ENCODE results near the gene LRRC2.
"Not testable (repeated sequence)": the region's sequence is repeated elsewhere in the genome, so short reads cannot be mapped to it uniquely, and the experiment has no call there.

Gene LRRC2

DNA sequence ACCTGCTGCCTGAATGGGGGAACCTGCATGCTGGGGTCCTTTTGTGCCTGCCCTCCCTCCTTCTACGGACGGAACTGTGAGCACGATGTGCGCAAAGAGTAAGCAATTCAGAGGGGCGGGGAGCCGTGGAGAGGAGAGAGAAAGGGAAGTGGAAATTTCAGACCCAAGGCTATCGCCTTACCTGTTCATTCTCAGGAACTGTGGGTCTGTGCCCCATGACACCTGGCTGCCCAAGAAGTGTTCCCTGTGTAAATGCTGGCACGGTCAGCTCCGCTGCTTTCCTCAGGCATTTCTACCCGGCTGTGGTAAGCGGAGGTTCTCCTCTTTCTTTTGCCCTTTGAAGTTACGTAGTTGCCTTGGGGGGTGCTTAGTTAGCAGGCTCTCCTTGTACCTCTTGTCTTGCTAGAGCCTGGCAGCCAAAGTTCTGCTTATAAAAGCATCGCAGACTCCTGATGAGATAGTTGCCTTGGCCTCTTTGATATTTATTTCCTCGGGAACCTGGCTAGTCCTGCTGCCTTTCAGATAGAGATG lies 13.7 kb upstream of the LRRC2 start:
- no peak for DNase-seq

DNA sequence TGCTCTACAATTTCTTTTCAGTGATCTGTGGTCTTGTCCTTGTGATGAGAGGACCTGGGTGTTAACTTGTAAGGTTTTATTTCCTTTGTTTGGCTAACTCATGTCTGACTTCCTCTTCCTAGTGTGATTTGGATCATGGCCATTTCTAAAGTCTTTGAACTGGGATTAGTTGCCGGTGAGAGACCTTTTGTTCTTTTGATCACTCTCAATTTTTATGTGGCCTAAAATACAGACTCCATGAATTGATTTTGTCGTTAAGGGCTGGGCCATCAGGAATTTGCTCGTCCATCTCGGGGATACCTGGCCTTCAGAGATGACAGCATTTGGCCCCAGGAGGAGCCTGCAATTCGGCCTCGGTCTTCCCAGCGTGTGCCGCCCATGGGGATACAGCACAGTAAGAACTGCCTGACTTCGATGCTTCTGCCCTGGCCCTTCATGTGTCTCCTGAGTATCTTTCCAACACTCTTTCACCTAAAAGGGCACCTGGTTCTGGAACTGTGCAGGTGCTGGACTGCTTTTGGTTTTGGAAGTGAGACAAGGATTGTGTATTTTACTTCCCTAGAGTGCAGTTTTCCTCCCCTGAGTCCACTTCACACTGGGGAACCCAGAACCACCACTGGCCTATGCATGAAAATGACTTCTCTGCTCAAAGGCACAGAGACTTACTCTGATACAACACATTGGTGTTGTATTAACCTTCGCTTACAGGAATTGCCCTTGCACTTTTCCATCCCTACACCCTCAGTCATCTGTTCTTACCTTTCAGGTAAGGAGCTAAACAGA lies 13.1 kb upstream of the LRRC2 start:
- DNase-seq, result no peak

DNA sequence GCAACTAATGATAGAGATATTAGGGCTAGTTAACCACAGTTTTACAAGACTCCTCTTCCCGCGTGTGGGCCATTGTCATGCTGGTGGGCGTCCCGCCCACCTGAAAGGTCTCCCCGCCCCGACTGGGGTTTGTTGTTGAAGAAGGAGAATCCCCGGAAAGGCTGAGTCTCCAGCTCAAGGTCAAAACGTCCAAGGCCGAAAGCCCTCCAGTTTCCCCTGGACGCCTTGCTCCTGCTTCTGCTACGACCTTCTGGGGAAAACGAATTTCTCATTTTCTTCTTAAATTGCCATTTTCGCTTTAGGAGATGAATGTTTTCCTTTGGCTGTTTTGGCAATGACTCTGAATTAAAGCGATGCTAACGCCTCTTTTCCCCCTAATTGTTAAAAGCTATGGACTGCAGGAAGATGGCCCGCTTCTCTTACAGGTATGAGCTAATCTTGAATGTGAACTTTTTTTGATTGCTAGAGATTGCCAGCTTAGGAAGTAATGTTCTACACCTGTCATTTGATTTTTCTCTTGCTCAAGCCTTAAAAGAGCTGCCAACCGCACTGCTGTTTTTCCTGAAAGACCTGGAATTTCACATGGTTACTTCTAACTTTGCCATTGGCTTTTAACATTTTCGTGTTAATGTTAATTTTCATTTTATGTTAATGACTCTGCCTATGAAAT lies 11.6 kb upstream of the LRRC2 start:
- DNase-seq, result not testable (repeated sequence)

DNA sequence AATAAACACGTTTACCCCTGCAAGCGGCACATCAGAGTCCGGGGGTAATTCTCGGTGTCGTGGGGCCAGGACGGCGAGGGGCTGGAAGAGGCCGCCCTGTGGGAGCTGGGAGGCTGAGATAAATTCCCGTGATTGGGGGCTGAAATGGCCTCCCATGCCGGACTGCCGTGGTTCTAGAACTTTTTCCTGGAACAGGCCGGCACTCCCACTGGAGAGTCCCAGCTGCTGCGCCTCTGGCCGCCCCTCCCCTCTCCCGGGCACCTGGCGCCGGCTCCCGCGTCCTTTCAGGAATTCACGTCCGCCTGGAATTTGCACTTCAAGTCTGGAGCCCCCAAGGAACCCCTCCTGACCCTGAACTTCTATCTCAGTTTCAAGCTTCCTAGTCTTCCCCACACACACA lies 10.8 kb upstream of the LRRC2 start:
- DNase-seq, result no peak

GRCh38 chr3:46576386-46576785 lies 10.3 kb upstream of the LRRC2 start:
- no peak for DNase-seq

- no peak for DNase-seq
Observed at GRCh38 chr3:46575577-46576222, 9.6 kb upstream of the LRRC2 start.

GRCh38 chr3:46574881-46575576 lies 8.9 kb upstream of the LRRC2 start:
- DNase-seq, result no peak

DNA sequence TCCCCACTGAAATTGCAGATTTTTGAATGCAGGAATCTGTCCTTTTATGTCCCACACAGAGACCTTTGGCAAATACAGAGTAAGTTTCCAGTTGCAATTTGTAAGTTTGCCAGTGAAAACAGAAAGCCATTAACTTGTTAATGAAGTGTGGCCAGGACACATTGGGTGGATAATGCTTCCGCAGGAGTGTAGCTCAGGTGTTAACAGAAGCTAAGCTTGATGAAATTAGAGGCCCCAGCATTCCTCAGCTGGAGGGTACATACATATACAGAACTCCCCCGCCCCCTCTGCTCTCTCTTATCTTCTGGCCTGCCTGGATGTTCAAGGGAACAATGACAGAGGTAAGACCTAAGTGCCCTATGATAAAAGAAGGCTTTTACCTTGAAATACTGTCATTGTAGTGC lies 8.1 kb upstream of the LRRC2 start:
- no peak for DNase-seq

- no peak for DNase-seq
Observed at GRCh38 chr3:46573701-46574100, 7.6 kb upstream of the LRRC2 start.

- no peak for DNase-seq
Observed at GRCh38 chr3:46571684-46572083, 5.6 kb upstream of the LRRC2 start.

GRCh38 chr3:46565607-46566039 lies 479 bp downstream of the LRRC2 start:
- DNase-seq, result no peak

- no peak for DNase-seq
Observed at GRCh38 chr3:46565077-46565476, 1.0 kb downstream of the LRRC2 start.

- DNase-seq, result no peak
Observed at GRCh38 chr3:46564190-46565021, 1.7 kb downstream of the LRRC2 start.

- DNase-seq, result no peak
Observed at GRCh38 chr3:46561951-46562350, 4.2 kb downstream of the LRRC2 start.

GRCh38 chr3:46561511-46561910 lies 4.6 kb downstream of the LRRC2 start:
- DNase-seq, result no peak

DNA sequence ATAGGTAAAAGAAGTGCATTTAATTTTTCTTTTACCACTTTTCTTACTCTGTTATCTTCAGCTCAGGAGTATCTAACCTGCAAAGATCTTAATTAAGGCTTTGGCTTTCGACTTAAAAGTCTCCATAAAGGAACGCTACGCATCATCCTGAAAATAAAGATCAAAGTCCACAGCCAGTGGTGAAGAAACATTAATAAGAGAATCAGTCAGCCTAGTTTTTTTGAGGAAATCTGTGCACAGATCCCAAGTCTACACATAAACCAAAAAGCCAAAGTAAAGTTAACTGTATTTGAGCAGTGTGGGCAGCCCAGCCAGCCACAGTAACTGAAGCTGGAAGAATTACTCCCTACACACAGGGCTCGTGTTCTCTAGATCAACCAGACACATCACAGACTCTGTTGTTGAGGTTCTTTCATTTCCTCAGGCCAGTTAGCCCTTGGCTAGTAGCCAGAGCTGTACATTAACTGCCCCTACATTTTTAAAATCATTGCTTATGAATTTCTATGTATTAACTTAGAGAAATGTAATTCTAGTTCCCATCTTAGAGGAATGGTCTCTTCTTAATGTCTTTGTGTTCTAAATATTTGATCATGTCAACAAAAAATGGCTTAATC lies 6.9 kb downstream of the LRRC2 start:
- DNase-seq, result no peak

- peak; percentile 79 for DNase-seq
Observed at GRCh38 chr3:46558184-46559043, 7.7 kb downstream of the LRRC2 start.

GRCh38 chr3:46557814-46558183 lies 8.3 kb downstream of the LRRC2 start:
- no peak for DNase-seq

GRCh38 chr3:46553154-46553553 lies 12.9 kb downstream of the LRRC2 start:
- DNase-seq, result no peak

- DNase-seq, result no peak
Observed at GRCh38 chr3:46552538-46552937, 13.6 kb downstream of the LRRC2 start.

- DNase-seq, result no peak
Observed at GRCh38 chr3:46551615-46552014, 14.5 kb downstream of the LRRC2 start.

Data from CD4-positive, alpha-beta T cell treated with Interleukin-21 for 1 hour (primary cell).